GM18499 (cell line): ENCODE data around the gene TMEM131.
"Not testable (repeated sequence)": the region's sequence is repeated elsewhere in the genome, so short reads cannot be mapped to it uniquely, and the experiment has no call there.

Source experiments
- ATAC-seq: cut with Tn5 transposase; IDR thresholded peaks from one replicate; pipeline ENCODE4 v1.9.1; 2021; ENCODE audit warnings: moderate number of reproducible peaks; ENCODE audit not compliant: insufficient read depth, unreplicated experiment

The TMEM131 gene

GRCh38 chr2:97963880-97964279 is 31.9 kb downstream of the TMEM131 start:
- ATAC-seq: no peak

- ATAC-seq: no peak
Observed at GRCh38 chr2:97963079-97963406, 32.7 kb downstream of the TMEM131 start.

GRCh38 chr2:97961534-97961933 is 34.2 kb downstream of the TMEM131 start:
- ATAC-seq: no peak

- no peak for ATAC-seq
Observed at GRCh38 chr2:97958184-97958583, 37.6 kb downstream of the TMEM131 start.

- ATAC-seq: no peak
Observed at GRCh38 chr2:97957432-97958183, 38.1 kb downstream of the TMEM131 start.

- not testable (repeated sequence) for ATAC-seq
Observed at GRCh38 chr2:97956753-97957152, 39.0 kb downstream of the TMEM131 start.

- no peak for ATAC-seq
Observed at GRCh38 chr2:97953853-97954252, 41.9 kb downstream of the TMEM131 start.

- ATAC-seq: no peak
Observed at GRCh38 chr2:97952357-97952756, 43.4 kb downstream of the TMEM131 start.

GRCh38 chr2:97951155-97951680 is 44.5 kb downstream of the TMEM131 start:
- no peak for ATAC-seq

GRCh38 chr2:97950329-97951154 is 45.2 kb downstream of the TMEM131 start:
- ATAC-seq: no peak

- no peak for ATAC-seq
Observed at GRCh38 chr2:97948926-97949325, 46.8 kb downstream of the TMEM131 start.

GRCh38 chr2:97945791-97946190 is 50.0 kb downstream of the TMEM131 start:
- ATAC-seq: no peak

- no peak for ATAC-seq
Observed at GRCh38 chr2:97936881-97937280, 58.9 kb downstream of the TMEM131 start.

- ATAC-seq: no peak
Observed at GRCh38 chr2:97936199-97936598, 59.5 kb downstream of the TMEM131 start.

- no peak for ATAC-seq
Observed at GRCh38 chr2:97935719-97936161, 60.0 kb downstream of the TMEM131 start.

GRCh38 chr2:97932975-97933662 is 62.6 kb downstream of the TMEM131 start:
- no peak for ATAC-seq

- ATAC-seq: no peak
Observed at GRCh38 chr2:97931858-97932225, 63.9 kb downstream of the TMEM131 start.

GRCh38 chr2:97931118-97931857 is 64.5 kb downstream of the TMEM131 start:
- no peak for ATAC-seq

GRCh38 chr2:97928591-97928990 is 67.2 kb downstream of the TMEM131 start:
- ATAC-seq: no peak

GRCh38 chr2:97926946-97927345 is 68.8 kb downstream of the TMEM131 start:
- no peak for ATAC-seq
